MM.1S (cell line): ENCODE measurements around the gene DCAF10.
"Not testable (repeated sequence)": the region's sequence is repeated elsewhere in the genome, so short reads cannot be mapped to it uniquely, and the experiment has no call there.

Experiments used
- DNase-seq: peaks from one replicate; pipeline ENCODE4 v3.0.0-alpha.2; 2015
- H2AFZ ChIP-seq: fragments of 300-600 bp; sonication (generic); 2 replicates; pipeline ENCODE4 v1.6.0; 2016; ENCODE audit warnings: antibody characterized with exemption, low read length
- H3F3A ChIP-seq: fragments of 300-600 bp; sonication (generic); 2 replicates; pipeline ENCODE4 v1.6.1; 2016; ENCODE audit warnings: mild to moderate bottlenecking, antibody characterized with exemption, low read length, moderate library complexity, mixed read lengths; ENCODE audit not compliant: insufficient read depth
- H3K27ac ChIP-seq: fragments of 300-600 bp; sonication (generic); 2 replicates; pipeline ENCODE4 v1.5.1; 2016; ENCODE audit warnings: mild to moderate bottlenecking, low read length
- H3K27me3 ChIP-seq: fragments of 300-600 bp; sonication (generic); replicated peaks from 2 replicates; pipeline ENCODE4 v1.6.0; 2016; ENCODE audit warnings: low read length; ENCODE audit not compliant: insufficient read depth
- H3K36me3 ChIP-seq: fragments of 300-600 bp; sonication (generic); replicated peaks from 2 replicates; pipeline ENCODE4 v1.6.1; 2016; ENCODE audit warnings: mild to moderate bottlenecking, low read length, mixed read lengths; ENCODE audit not compliant: insufficient read depth
- H3K4me1 ChIP-seq: fragments of 300-600 bp; sonication (generic); 2 replicates; pipeline ENCODE4 v1.6.1; 2016; ENCODE audit warnings: low read length, mixed read lengths
- H3K4me2 ChIP-seq: fragments of 300-600 bp; sonication (generic); 2 replicates; pipeline ENCODE4 v1.6.0; 2016; ENCODE audit warnings: low read depth, low read length
- H3K4me3 ChIP-seq: fragments of 300-600 bp; sonication (generic); 2 replicates; pipeline ENCODE4 v1.5.1; 2016; ENCODE audit warnings: low read length, mixed read lengths
- H3K79me2 ChIP-seq: fragments of 300-600 bp; sonication (generic); 2 replicates; pipeline ENCODE4 v1.6.1; 2016; ENCODE audit warnings: mixed run types, low read length, mixed read lengths
- H3K9ac ChIP-seq: fragments of 300-600 bp; sonication (generic); 2 replicates; pipeline ENCODE4 v1.6.1; 2016; ENCODE audit warnings: low read length, mixed read lengths
- H3K9me2 ChIP-seq: fragments of 300-600 bp; sonication (generic); replicated peaks from 2 replicates; pipeline ENCODE4 v1.6.1; 2016; ENCODE audit warnings: mild to moderate bottlenecking, low read length, mixed read lengths; ENCODE audit not compliant: insufficient read depth
- H3K9me3 ChIP-seq: fragments of 300-600 bp; sonication (generic); replicated peaks from 2 replicates; pipeline ENCODE4 v1.6.1; 2016; ENCODE audit warnings: mild to moderate bottlenecking, low read length, mixed read lengths; ENCODE audit not compliant: insufficient read depth
- H4K20me1 ChIP-seq: fragments of 300-600 bp; sonication (generic); 2 replicates; pipeline ENCODE4 v1.6.1; 2016; ENCODE audit warnings: mild to moderate bottlenecking, low read length, moderate library complexity, mixed read lengths; ENCODE audit not compliant: insufficient read depth
- CTCF ChIP-seq: fragments of 300-600 bp; sonication (generic); IDR thresholded peaks from 2 replicates; pipeline ENCODE4 v1.5.1; 2016; ENCODE audit warnings: antibody characterized with exemption, low read length, mixed read lengths
- EZH2 ChIP-seq: fragments of 300-600 bp; sonication (generic); optimal IDR thresholded peaks from 2 replicates; pipeline ENCODE3; 2017; ENCODE audit warnings: low read depth, mild to moderate bottlenecking, antibody characterized with exemption, low read length, mixed read lengths
- EZH2phosphoT487 ChIP-seq: fragments of 300-600 bp; sonication (generic); IDR thresholded peaks from 2 replicates; pipeline ENCODE4 v1.6.1; 2018; ENCODE audit warnings: antibody characterized with exemption, low read length

DCAF10 gene

GRCh38 chr9:37800631-37801286, at the start of gene DCAF10:
TSS of gene DCAF10 (plus strand) at chr9:37800797. CDS start at chr9:37800867, 70 bp downstream.
- TF ChIP-seq EZH2 (no peak), CTCF (no peak), EZH2phosphoT487 (no peak)
- H2AFZ ChIP-seq = peak within 1 kb of the TSS; percentile 87

GRCh38 chr9:37751186-37751585, 49.4 kb upstream of the DCAF10 start:
- Histone ChIP-seq H3K79me2 (peaks cover 9% of the 10 kb centered on the region), H3K9me2 (no peaks in the 10 kb centered on the region), H2AFZ (no peak overlapping the region), H3K4me3 (no peak overlapping the region), H3K9ac (no peak overlapping the region), H3K4me2 (no peak overlapping the region), H4K20me1 (no peaks in the 10 kb centered on the region), H3K27me3 (no peaks in the 10 kb centered on the region), H3K36me3 (no peaks in the 10 kb centered on the region), H3K9me3 (no peaks in the 10 kb centered on the region), H3K4me1 (peaks cover 9% of the 10 kb centered on the region; the same call in 1 of the 2 replicates), H3F3A (no peaks in the 10 kb centered on the region), H3K27ac (no peak overlapping the region)
- no peak for TF ChIP-seq EZH2phosphoT487
- no peak for TF ChIP-seq CTCF
- no peak for TF ChIP-seq EZH2
- DNase-seq = no peak

More at GRCh38 chr9:37800631-37801286, at the start of gene DCAF10:
- Histone ChIP-seq H3K4me1 (peaks cover 24% of the 10 kb centered on the region), H3K4me2 (peak within 1 kb of the TSS; percentile 85), H3K27ac (peak within 1 kb of the TSS; percentile 50; the same call in 1 of the 2 replicates), H3F3A (0 out of 2 replicates have a peak, but pooled peaks cover 7% of the 10 kb centered on the region), H3K4me3 (peak within 1 kb of the TSS; percentile 69), H4K20me1 (peaks cover 3% of the 10 kb centered on the region; the same call in 1 of the 2 replicates), H3K27me3 (no peaks in the 10 kb centered on the region), H3K9me2 (no peaks in the 10 kb centered on the region), H3K79me2 (peaks cover 46% of the 10 kb centered on the region), H3K9ac (peak within 1 kb of the TSS; percentile 80), H3K36me3 (no peaks in the 10 kb centered on the region; the same call in 1 of the 2 replicates), H3K9me3 (no peaks in the 10 kb centered on the region)
- DNase-seq = peak; percentile 81

GRCh38 chr9:37751704-37752103, 48.9 kb upstream of the DCAF10 start:
- H3K4me3 ChIP-seq, H4K20me1 ChIP-seq, H3K36me3 ChIP-seq, H3K9me2 ChIP-seq, H3K27me3 ChIP-seq, H2AFZ ChIP-seq, H3K4me1 ChIP-seq, H3K9ac ChIP-seq, H3F3A ChIP-seq, H3K4me2 ChIP-seq, DNase-seq, H3K79me2 ChIP-seq, H3K9me3 ChIP-seq, H3K27ac ChIP-seq: not testable (repeated sequence)

- H4K20me1 ChIP-seq, H3K4me2 ChIP-seq, H3K9me2 ChIP-seq, H3K4me1 ChIP-seq, DNase-seq, H3F3A ChIP-seq, H3K27me3 ChIP-seq, H2AFZ ChIP-seq, H3K27ac ChIP-seq, H3K4me3 ChIP-seq, H3K79me2 ChIP-seq, H3K9ac ChIP-seq, H3K9me3 ChIP-seq, H3K36me3 ChIP-seq: not testable (repeated sequence)
These were observed 48.5 kb upstream of the DCAF10 start for GRCh38 chr9:37752112-37752511.
